Measurements from ENCODE around the gene IGFBP3. TPM values are rescaled to one million over a fixed set of nuclear protein-coding genes. Genes with fewer than 3 reads are reported as not detected.

The IGFBP3 gene
- total and polyA plus RNA-seq, 2 experiments from 2014 or later = 11.2 to 11.3 TPM

DNA sequence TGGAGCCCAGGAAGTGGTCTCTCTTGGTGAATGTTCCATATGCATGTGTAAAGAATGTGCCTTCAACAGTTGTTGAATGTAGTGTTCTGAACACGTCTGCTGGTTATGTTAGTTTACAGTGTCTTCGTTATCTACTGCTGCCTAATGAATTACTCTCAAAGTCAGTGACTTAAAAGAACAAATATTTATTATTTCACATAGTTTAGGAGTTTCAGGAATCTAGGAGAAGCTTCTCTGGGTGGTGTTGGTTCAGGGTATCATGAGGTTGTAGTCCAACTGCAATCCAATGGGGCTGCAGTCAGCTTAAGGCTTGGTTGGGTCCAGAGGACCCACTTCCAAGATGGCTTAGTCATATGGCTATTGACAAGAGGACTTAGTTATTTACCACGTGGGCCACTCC, 36.6 kb upstream of the IGFBP3 start (continued):
- TF ChIP-seq, protein P1, sequence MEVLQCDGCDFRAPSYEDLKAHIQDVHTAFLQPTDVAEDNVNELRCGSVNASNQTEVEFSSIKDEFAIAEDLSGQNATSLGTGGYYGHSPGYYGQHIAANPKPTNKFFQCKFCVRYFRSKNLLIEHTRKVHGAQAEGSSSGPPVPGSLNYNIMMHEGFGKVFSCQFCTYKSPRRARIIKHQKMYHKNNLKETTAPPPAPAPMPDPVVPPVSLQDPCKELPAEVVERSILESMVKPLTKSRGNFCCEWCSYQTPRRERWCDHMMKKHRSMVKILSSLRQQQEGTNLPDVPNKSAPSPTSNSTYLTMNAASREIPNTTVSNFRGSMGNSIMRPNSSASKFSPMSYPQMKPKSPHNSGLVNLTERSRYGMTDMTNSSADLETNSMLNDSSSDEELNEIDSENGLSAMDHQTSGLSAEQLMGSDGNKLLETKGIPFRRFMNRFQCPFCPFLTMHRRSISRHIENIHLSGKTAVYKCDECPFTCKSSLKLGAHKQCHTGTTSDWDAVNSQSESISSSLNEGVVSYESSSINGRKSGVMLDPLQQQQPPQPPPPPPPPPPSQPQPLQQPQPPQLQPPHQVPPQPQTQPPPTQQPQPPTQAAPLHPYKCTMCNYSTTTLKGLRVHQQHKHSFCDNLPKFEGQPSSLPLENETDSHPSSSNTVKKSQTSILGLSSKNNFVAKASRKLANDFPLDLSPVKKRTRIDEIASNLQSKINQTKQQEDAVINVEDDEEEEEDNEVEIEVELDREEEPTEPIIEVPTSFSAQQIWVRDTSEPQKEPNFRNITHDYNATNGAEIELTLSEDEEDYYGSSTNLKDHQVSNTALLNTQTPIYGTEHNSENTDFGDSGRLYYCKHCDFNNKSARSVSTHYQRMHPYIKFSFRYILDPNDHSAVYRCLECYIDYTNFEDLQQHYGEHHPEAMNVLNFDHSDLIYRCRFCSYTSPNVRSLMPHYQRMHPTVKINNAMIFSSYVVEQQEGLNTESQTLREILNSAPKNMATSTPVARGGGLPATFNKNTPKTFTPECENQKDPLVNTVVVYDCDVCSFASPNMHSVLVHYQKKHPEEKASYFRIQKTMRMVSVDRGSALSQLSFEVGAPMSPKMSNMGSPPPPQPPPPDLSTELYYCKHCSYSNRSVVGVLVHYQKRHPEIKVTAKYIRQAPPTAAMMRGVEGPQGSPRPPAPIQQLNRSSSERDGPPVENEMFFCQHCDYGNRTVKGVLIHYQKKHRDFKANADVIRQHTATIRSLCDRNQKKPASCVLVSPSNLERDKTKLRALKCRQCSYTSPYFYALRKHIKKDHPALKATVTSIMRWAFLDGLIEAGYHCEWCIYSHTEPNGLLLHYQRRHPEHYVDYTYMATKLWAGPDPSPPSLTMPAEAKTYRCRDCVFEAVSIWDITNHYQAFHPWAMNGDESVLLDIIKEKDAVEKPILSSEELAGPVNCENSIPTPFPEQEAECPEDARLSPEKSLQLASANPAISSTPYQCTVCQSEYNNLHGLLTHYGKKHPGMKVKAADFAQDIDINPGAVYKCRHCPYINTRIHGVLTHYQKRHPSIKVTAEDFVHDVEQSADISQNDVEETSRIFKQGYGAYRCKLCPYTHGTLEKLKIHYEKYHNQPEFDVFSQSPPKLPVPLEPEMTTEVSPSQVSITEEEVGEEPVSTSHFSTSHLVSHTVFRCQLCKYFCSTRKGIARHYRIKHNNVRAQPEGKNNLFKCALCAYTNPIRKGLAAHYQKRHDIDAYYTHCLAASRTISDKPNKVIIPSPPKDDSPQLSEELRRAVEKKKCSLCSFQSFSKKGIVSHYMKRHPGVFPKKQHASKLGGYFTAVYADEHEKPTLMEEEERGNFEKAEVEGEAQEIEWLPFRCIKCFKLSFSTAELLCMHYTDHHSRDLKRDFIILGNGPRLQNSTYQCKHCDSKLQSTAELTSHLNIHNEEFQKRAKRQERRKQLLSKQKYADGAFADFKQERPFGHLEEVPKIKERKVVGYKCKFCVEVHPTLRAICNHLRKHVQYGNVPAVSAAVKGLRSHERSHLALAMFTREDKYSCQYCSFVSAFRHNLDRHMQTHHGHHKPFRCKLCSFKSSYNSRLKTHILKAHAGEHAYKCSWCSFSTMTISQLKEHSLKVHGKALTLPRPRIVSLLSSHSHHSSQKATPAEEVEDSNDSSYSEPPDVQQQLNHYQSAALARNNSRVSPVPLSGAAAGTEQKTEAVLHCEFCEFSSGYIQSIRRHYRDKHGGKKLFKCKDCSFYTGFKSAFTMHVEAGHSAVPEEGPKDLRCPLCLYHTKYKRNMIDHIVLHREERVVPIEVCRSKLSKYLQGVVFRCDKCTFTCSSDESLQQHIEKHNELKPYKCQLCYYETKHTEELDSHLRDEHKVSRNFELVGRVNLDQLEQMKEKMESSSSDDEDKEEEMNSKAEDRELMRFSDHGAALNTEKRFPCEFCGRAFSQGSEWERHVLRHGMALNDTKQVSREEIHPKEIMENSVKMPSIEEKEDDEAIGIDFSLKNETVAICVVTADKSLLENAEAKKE (CRISPR knock-in tag; IDR thresholded peaks at IDR 0.05) = no peak
- TF ChIP-seq POLR2AphosphoS5 (IDR thresholded peaks at IDR 0.05; ENCODE audit: low read depth) = no peak
- no peak for TF ChIP-seq ZNF331 (CRISPR knock-in tag; IDR thresholded peaks at IDR 0.05; ENCODE audit: low read depth)
- TF ChIP-seq CREB1 (CRISPR knock-in tag; IDR thresholded peaks at IDR 0.05; ENCODE audit: low read depth) = no peak
- no peak for TF ChIP-seq ZNF114 (CRISPR knock-in tag; IDR thresholded peaks at IDR 0.05)
- TF ChIP-seq, protein P2, sequence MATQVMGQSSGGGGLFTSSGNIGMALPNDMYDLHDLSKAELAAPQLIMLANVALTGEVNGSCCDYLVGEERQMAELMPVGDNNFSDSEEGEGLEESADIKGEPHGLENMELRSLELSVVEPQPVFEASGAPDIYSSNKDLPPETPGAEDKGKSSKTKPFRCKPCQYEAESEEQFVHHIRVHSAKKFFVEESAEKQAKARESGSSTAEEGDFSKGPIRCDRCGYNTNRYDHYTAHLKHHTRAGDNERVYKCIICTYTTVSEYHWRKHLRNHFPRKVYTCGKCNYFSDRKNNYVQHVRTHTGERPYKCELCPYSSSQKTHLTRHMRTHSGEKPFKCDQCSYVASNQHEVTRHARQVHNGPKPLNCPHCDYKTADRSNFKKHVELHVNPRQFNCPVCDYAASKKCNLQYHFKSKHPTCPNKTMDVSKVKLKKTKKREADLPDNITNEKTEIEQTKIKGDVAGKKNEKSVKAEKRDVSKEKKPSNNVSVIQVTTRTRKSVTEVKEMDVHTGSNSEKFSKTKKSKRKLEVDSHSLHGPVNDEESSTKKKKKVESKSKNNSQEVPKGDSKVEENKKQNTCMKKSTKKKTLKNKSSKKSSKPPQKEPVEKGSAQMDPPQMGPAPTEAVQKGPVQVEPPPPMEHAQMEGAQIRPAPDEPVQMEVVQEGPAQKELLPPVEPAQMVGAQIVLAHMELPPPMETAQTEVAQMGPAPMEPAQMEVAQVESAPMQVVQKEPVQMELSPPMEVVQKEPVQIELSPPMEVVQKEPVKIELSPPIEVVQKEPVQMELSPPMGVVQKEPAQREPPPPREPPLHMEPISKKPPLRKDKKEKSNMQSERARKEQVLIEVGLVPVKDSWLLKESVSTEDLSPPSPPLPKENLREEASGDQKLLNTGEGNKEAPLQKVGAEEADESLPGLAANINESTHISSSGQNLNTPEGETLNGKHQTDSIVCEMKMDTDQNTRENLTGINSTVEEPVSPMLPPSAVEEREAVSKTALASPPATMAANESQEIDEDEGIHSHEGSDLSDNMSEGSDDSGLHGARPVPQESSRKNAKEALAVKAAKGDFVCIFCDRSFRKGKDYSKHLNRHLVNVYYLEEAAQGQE (IDR thresholded peaks at IDR 0.05; ENCODE audit: unreplicated experiment) = no peak

DNA sequence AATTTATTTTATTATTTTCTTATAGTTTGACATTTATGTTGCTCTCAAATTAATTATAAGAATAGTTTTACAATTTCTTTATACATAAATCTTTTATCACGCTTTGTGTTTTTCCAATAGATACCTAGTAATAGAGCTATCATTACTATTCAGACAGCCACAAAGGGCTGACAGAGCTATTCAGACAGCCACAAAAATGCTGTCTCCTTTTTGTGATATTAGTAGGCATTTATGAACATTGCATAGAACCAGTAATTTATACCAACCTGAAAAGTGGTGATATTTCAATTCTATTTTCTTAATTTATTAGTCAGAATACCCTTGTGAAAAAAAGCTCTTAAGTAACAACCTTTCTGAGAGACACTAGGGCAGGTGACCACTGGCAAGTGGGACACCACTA, 34.2 kb upstream of the IGFBP3 start:
- Histone ChIP-seq H3K36me3 (ENCODE audit: insufficient read depth) (peaks cover 6% of the 10 kb centered on the region; the same call in 1 of the 2 replicates), H3K4me1 (ENCODE audit: insufficient read depth) (no peaks in the 10 kb centered on the region), H3F3A (replicated peaks; ENCODE audit: low read depth) (no peaks in the 10 kb centered on the region), H3K27me3 (ENCODE audit: insufficient read depth) (no peaks in the 10 kb centered on the region), H3K4me2 (no peak overlapping the region), H2AFZ (no peak overlapping the region), H3K27ac (ENCODE audit: low read depth) (no peak overlapping the region), H3K4me3 (no peak overlapping the region), H4K20me1 (replicated peaks; ENCODE audit: insufficient read depth) (no peaks in the 10 kb centered on the region), H3K9me2 (ENCODE audit: insufficient read depth) (0 out of 2 replicates have a peak, but pooled peaks cover 6% of the 10 kb centered on the region), H3K79me2 (replicated peaks; ENCODE audit: insufficient read depth) (no peaks in the 10 kb centered on the region)
- no peak overlapping the region for H3K27ac Mint-ChIP-seq
- no peak overlapping the region for H3K4me3 Mint-ChIP-seq
- ATAC-seq (no peak), DNase-seq (ENCODE audit: low spot score) (no peak)
- H3K4me1 Mint-ChIP-seq = no peaks in the 10 kb centered on the region
- H3K36me3 Mint-ChIP-seq (ENCODE audit: low read depth) = peaks cover 16% of the 10 kb centered on the region; the same call in 2 of the 3 replicates
- H3K27me3 Mint-ChIP-seq (ENCODE audit: insufficient read depth, low read depth, poor library complexity) = no peaks in the 10 kb centered on the region
- H3K9me3 Mint-ChIP-seq = peaks cover 24% of the 10 kb centered on the region
- TF ChIP-seq, protein P1 (CRISPR knock-in tag; IDR thresholded peaks at IDR 0.05) = no peak

Data from GM23338 (cell line).